Measurements from ENCODE around the gene GARS1.
"Not testable (repeated sequence)": the region's sequence is repeated elsewhere in the genome, so short reads cannot be mapped to it uniquely, and the experiment has no call there.

The GARS1 gene

DNA sequence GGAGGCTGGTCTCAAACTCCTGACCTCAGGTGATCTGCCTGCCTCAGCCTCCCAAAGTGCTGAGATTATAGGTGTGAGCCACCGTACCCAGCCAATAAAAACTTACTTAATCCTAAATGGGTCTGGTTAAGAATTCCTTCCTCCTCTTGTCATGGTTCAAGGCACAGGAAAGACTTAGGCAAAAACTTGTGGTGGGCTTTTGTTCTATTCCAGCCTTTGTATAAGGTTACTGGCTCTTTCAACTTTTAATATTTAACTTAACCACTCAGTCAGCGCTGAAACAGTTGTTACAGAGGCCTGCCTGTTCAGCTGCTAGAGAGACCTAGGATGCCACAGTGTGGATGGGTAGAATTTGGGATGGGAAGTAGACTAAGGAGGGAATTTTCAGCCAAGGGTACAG lies 28.1 kb upstream of the GARS1 start:
- no peak overlapping the region for H3K4me3 ChIP-seq (ENCODE audit: low read depth, low read length)
- POLR2A ChIA-PET = no interaction called here
- CTCF ChIA-PET = interaction anchor here (2.5 to 12.2 kb wide), 6 partner anchors 8 to 290 kb away, joined by 9 to 324 read pairs (median 71); no protein-coding TSS in a partner anchor
- TF ChIP-seq, protein P1, sequence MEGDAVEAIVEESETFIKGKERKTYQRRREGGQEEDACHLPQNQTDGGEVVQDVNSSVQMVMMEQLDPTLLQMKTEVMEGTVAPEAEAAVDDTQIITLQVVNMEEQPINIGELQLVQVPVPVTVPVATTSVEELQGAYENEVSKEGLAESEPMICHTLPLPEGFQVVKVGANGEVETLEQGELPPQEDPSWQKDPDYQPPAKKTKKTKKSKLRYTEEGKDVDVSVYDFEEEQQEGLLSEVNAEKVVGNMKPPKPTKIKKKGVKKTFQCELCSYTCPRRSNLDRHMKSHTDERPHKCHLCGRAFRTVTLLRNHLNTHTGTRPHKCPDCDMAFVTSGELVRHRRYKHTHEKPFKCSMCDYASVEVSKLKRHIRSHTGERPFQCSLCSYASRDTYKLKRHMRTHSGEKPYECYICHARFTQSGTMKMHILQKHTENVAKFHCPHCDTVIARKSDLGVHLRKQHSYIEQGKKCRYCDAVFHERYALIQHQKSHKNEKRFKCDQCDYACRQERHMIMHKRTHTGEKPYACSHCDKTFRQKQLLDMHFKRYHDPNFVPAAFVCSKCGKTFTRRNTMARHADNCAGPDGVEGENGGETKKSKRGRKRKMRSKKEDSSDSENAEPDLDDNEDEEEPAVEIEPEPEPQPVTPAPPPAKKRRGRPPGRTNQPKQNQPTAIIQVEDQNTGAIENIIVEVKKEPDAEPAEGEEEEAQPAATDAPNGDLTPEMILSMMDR (IDR thresholded peaks at IDR 0.05; ENCODE audit: insufficient read depth, low read length, missing control alignments) = no peak
- no peak for DNase-seq (ENCODE audit: low read depth, low spot score)

DNA sequence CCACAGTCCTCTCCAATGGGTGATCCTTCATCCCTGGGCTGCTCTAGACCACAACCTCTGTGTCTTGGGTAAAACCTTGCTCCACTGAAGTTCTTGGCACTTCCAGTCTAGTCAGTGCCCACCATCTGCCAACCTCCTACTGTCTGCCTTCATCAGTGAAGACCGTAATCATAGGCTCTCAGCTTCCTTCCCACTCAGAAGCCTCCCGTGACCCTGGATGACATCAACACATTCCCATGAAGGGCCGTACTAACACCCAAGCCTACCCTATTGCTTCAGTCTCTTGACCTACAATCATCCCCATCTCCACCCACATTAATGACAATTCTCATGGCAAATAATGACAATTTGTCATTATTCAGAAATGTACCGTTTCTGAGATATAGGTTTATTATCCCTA lies 27.6 kb upstream of the GARS1 start:
- DNase-seq (ENCODE audit: low read depth, low spot score) = no peak
- TF ChIP-seq, protein P1 (IDR thresholded peaks at IDR 0.05; ENCODE audit: insufficient read depth, low read length, missing control alignments) = no peak
- CTCF ChIA-PET = interaction anchor here (2.5 to 12.2 kb wide), 3 partner anchors 12 to 56 kb away, joined by 9 to 324 read pairs (median 132); no protein-coding TSS in a partner anchor
- H3K4me3 ChIP-seq (ENCODE audit: low read depth, low read length) = no peak overlapping the region
- POLR2A ChIA-PET = no interaction called here

DNA sequence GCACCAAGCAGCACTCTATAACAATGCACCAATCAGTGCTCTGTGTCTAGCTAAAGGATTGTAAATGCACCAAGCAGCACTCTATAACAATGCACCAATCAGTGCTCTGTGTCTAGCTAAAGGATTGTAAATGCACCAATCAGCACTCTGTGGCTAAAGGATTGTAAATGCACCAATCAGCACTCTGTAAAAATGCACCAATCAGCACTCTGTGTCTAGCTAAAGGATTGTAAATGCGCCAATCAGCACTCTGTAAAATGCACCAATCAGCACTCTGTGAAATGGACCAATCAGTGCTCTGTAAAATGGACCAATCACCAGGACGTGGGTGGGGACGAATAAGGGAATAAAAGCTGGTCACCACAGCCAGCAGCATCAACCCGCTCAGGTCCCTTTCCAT lies 24.4 kb upstream of the GARS1 start:
- POLR2A ChIA-PET; DNase-seq (ENCODE audit: low read depth, low spot score); H3K4me3 ChIP-seq (ENCODE audit: low read depth, low read length): not testable (repeated sequence)
- CTCF ChIA-PET = interaction anchor here (1.0 to 12.0 kb wide), 2 partner anchors 19 to 171 kb away, joined by 3 to 324 read pairs; no protein-coding TSS in a partner anchor

DNA sequence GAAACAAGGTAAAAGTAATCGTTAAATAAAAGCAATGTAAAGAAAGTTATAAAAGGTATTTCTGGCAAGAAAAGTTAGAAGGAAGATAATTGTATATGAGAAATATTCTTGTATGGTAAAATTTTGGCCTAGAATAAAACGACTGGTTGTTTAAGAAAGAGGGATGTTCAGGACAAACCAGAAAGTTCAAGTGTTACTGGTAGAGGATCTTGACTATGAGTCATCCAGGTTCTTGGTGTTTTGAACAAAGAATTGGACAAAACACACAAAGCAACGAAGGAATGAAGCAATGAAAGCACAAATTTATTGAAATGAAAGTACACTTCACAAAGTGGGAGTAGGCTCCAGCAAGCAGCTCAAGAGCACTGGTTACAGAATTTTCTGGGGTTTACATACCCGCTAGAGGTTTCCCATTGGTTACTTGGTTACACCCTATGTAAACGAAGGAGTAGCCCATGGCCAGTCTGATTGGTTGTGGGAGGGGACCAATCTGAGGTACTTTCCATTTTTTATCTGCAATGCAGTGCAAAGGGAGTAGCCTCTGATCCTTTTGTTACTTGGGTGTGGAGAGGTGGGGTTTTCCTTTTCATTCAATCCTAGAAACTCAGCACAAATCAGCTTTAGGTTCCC lies 22.4 kb upstream of the GARS1 start:
- TF ChIP-seq, protein P1 (IDR thresholded peaks at IDR 0.05; ENCODE audit: insufficient read depth, low read length, missing control alignments) = no peak
- H3K4me3 ChIP-seq (ENCODE audit: low read depth, low read length) = no peak overlapping the region
- CTCF ChIA-PET = interaction anchor here (3.9 kb wide), 1 partner anchor 8 kb away, joined by 45 read pairs; no protein-coding TSS in a partner anchor
- DNase-seq (ENCODE audit: low read depth, low spot score) = no peak
- POLR2A ChIA-PET = no interaction called here

DNA sequence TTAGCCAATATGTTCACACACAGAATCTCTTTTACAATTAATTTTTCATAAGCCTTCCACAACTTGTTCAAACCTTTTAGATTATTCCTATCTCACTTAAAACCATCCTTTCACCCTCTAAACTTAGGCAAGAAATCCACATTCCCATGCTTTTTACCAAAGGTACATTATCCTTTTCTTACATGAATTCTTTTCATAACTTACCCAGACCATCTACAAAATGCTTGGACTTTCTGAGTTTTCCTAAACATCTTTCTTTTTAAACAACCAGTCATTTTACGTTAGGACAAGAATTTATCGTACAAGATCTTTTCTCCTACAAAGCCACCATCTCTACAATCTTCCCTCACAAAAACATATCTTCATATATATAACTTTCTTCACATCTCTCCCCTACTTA lies 18.8 kb upstream of the GARS1 start:
- no peak for DNase-seq (ENCODE audit: low read depth, low spot score)
- H3K4me3 ChIP-seq (ENCODE audit: low read depth, low read length) = no peak overlapping the region
- CTCF ChIA-PET = interaction anchor here (0.8 to 3.9 kb wide), 4 partner anchors 8 to 164 kb away, joined by 3 to 45 read pairs (median 6); no protein-coding TSS in a partner anchor
- POLR2A ChIA-PET = no interaction called here
- TF ChIP-seq, protein P1 (IDR thresholded peaks at IDR 0.05; ENCODE audit: insufficient read depth, low read length, missing control alignments) = no peak

DNA sequence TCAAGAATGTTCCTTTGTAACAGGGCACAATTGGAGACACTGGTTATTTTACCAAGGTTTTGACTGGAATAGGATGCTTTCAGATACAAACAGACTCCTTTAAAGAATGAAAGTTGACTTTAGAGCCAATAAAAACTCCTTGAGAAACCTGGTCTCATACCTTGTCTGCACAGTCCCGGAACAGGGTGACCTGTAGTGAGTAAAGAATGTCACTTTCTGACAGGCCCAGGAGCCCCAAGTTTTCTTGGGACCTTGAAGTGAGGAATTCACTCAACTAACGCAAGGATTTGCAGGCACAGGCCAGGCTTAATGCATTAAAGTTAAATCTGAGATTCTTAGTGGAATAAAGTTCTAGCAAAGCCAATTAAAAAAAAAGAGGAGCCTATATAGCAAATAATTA lies 11.5 kb upstream of the GARS1 start:
- TF ChIP-seq, protein P1 (IDR thresholded peaks at IDR 0.05; ENCODE audit: insufficient read depth, low read length, missing control alignments) = no peak
- CTCF ChIA-PET = interaction anchor here (2.5 to 4.5 kb wide), 2 partner anchors 9 to 19 kb away, joined by 7 to 15 read pairs; no protein-coding TSS in a partner anchor
- no peak for DNase-seq (ENCODE audit: low read depth, low spot score)
- H3K4me3 ChIP-seq (ENCODE audit: low read depth, low read length) = no peak overlapping the region
- POLR2A ChIA-PET = no interaction called here

DNA sequence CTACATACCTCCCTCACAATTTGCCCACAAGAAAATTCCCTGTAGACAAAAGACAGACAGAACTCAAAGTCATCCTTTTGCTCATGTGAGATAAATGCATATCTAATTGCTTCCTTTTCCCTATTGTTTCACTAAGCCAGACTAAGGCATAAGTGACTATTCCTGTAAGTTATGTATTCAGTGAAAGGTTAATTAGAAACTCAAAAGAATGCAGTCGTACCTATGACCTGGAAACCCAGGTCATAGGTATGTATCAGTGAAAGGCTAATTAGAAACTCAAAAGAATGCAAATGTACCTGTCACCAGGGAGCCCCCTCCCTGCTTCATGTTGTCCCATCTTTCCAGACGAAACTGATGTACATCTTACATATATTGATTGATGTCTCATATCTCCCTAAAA lies 10.3 kb upstream of the GARS1 start:
- no peak for DNase-seq (ENCODE audit: low read depth, low spot score)
- CTCF ChIA-PET = interaction anchor here (0.9 to 4.5 kb wide), 3 partner anchors 10 to 73 kb away, joined by 3 to 15 read pairs (median 7); no protein-coding TSS in a partner anchor
- no peak overlapping the region for H3K4me3 ChIP-seq (ENCODE audit: low read depth, low read length)
- POLR2A ChIA-PET = no interaction called here
- TF ChIP-seq, protein P1 (IDR thresholded peaks at IDR 0.05; ENCODE audit: insufficient read depth, low read length, missing control alignments) = no peak
